Measurements from ENCODE around the gene EXOSC7. TPM values are rescaled to one million over a fixed set of nuclear protein-coding genes. Genes with fewer than 3 reads are reported as not detected.
"Not testable (repeated sequence)": the region's sequence is repeated elsewhere in the genome, so short reads cannot be mapped to it uniquely, and the experiment has no call there.

EXOSC7 gene
- 66.9 and 93.0 TPM in 2 replicates for total RNA-seq
- 77.1 TPM for polyA plus RNA-seq (2012)

GRCh38 chr3:44976002-44976815 lies at the start of gene EXOSC7, which contains the start of gene ZDHHC3:
Gene EXOSC7 (plus strand): TSS chr3:44976244. CDS start chr3:44976278, 34 bp downstream.
Gene ZDHHC3 (minus strand): TSS chr3:44976174. CDS start chr3:44959436, 16,738 bp downstream.
- DNase-seq (ENCODE audit: low read depth), result peak; percentile 87

- no peak for DNase-seq (ENCODE audit: low read depth)
These were observed 49.1 kb upstream of the EXOSC7 start for GRCh38 chr3:44926921-44927320.

- DNase-seq (ENCODE audit: low read depth), result no peak
These were observed 48.7 kb upstream of the EXOSC7 start for GRCh38 chr3:44927371-44927770.

- peak; percentile 80 for DNase-seq (ENCODE audit: low read depth)
These were observed 46.3 kb upstream of the EXOSC7 start for GRCh38 chr3:44929782-44930181.

GRCh38 chr3:44930911-44931310 lies 45.1 kb upstream of the EXOSC7 start:
- DNase-seq (ENCODE audit: low read depth), result no peak

GRCh38 chr3:44931791-44932190 lies 44.3 kb upstream of the EXOSC7 start:
- no peak for DNase-seq (ENCODE audit: low read depth)

GRCh38 chr3:44932271-44932670 lies 43.8 kb upstream of the EXOSC7 start:
- no peak for DNase-seq (ENCODE audit: low read depth)

- DNase-seq (ENCODE audit: low read depth), result no peak
These were observed 42.8 kb upstream of the EXOSC7 start for GRCh38 chr3:44932986-44933944.

GRCh38 chr3:44939581-44940036 lies 36.4 kb upstream of the EXOSC7 start:
- no peak for DNase-seq (ENCODE audit: low read depth)

- peak; percentile 82 for DNase-seq (ENCODE audit: low read depth)
These were observed 33.7 kb upstream of the EXOSC7 start for GRCh38 chr3:44942202-44942921.

GRCh38 chr3:44948239-44948638 lies 27.8 kb upstream of the EXOSC7 start:
- no peak for DNase-seq (ENCODE audit: low read depth)

GRCh38 chr3:44949770-44950169 lies 26.3 kb upstream of the EXOSC7 start:
- DNase-seq (ENCODE audit: low read depth), result not testable (repeated sequence)

GRCh38 chr3:44950275-44950734 lies 25.7 kb upstream of the EXOSC7 start:
- no peak for DNase-seq (ENCODE audit: low read depth)

- DNase-seq (ENCODE audit: low read depth), result no peak
These were observed 23.4 kb upstream of the EXOSC7 start for GRCh38 chr3:44952689-44953088.

GRCh38 chr3:44954304-44954703 lies 21.7 kb upstream of the EXOSC7 start:
- no peak for DNase-seq (ENCODE audit: low read depth)

- peak; percentile 39 for DNase-seq (ENCODE audit: low read depth)
These were observed 21.1 kb upstream of the EXOSC7 start for GRCh38 chr3:44954962-44955361.

GRCh38 chr3:44955917-44956316 lies 20.1 kb upstream of the EXOSC7 start:
- no peak for DNase-seq (ENCODE audit: low read depth)

- no peak for DNase-seq (ENCODE audit: low read depth)
These were observed 18.1 kb upstream of the EXOSC7 start for GRCh38 chr3:44957986-44958385.

- no peak for DNase-seq (ENCODE audit: low read depth)
These were observed 17.7 kb upstream of the EXOSC7 start for GRCh38 chr3:44958386-44958785.

- no peak for DNase-seq (ENCODE audit: low read depth)
These were observed 15.5 kb upstream of the EXOSC7 start for GRCh38 chr3:44960387-44961026.
